HTERT RPE-1 (cell line): ENCODE measurements around the gene PPP5C.

Source experiments
- in situ Hi-C: fragments of 300-500 bp; cut with MboI; formaldehyde crosslinking; loops from 4 replicates; pipeline ENCODE4 v1.14.3; 2020; ENCODE audit warnings: low sequenced_read_pairs

Gene PPP5C

DNA sequence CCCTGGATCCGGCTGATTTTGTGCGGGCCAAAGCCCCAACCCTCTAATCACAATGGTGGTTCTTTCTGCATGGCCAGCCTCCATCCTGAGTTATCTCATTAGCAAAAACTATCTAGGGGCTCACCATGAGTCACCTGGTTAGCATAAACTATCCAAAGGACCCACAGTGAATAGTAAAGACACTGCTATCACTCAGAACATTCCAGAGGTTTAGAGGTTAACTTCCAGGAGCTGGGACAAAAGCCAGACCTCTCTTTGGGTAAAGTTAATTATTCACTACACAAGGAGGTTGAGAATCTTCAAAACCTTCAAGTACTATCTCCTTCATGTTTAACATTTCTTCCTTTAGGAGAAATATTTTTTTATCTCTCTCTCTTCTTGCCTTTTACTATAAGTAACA, 18.8 kb upstream of the PPP5C start:
- in situ Hi-C loops: no loop called here

DNA sequence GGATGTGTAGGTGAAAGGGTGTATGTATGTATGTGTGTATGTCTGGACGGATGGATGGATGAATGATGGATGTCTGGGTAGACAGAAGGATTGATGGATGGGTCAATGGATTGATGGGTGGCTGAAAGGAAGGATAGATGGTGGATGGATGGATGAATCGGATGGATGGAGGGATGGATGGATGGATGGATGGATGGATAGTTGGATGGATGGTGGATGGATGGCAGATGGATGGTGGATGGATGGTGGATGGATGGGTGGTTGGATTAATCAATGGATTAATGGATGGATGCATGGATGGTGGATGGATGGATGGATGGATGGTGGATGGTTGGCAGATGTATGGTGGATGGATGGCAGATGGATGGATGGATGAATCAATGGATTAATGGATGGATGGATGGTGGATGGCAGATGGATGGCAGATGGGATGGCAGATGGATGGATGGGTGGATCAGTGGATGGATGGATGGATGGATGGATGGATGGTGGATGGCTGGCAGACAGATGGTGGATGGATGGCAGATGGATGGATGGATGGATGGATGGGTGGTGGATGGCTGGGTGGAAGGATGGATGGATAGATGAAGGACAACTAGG, 16.5 kb upstream of the PPP5C start:
- in situ Hi-C loops: no loop called here

DNA sequence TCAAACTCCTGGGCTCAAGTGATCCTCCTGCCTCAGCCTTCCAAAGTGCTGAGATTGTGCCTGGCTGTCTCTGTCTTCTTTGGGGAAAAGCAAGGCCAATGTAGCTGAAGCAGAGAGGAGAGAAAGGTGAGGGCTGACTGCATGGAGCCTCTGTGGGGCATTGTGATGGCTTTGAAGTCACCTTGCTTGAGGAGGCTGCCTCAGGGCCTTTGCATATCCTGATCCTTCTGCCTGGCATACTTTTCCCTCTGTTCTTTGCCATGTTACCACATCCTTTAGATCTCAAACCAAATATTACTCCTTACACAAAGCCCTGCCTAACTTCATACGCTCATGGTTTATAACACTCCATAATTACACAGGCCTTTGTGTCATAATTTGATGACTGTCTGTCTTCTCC, 9.4 kb upstream of the PPP5C start:
- in situ Hi-C loops: no loop called here

DNA sequence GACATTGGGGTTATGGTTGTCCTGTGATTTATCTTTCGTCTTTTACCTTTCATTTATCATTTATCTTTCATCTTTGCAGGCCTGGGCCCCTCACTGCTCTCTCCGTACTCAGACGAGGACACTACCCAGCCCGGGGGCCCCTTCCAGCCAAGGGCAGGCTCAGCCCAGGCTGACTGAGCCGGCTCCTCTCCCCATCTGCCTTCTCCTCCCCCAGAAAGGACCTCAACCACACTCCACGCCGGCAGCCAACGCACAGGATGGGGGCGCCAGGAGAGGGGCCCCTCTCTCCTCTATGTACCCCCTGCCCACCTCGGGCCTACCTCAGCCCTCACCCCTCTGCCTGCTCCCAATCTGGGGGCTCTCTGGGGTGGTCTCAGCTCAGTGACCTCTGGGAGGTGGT, 7.4 kb upstream of the PPP5C start:
- in situ Hi-C loops: no loop called here

GRCh38 chr19:46340051-46340659, 6.7 kb upstream of the PPP5C start:
- in situ Hi-C loops: no loop called here

- in situ Hi-C loops: no loop called here
Measured at GRCh38 chr19:46341937-46342336, 5.0 kb upstream of the PPP5C start.

GRCh38 chr19:46344363-46344762, 2.5 kb upstream of the PPP5C start:
- in situ Hi-C loops: no loop called here

DNA sequence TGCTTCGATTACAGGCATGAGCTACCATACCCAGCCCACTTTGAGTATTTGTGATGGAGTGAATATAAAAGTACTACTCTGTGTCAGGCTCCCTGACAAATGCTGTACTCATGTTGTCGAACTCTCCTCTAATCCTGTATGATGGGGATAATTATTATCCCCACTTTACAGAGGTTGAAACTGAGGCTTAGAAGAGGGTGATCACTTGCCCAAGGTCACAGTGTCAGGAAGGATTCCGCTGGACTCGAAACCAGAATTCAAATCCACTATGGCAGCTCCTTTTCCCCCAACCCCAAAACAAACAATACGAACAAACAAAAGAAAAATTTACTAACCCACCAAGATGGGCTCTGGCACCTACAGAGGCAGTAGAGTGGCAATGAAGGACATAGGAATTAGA, 1.7 kb upstream of the PPP5C start:
- in situ Hi-C loops: no loop called here

GRCh38 chr19:46347572-46347883, 641 bp downstream of the PPP5C start:
- in situ Hi-C loops: no loop called here

DNA sequence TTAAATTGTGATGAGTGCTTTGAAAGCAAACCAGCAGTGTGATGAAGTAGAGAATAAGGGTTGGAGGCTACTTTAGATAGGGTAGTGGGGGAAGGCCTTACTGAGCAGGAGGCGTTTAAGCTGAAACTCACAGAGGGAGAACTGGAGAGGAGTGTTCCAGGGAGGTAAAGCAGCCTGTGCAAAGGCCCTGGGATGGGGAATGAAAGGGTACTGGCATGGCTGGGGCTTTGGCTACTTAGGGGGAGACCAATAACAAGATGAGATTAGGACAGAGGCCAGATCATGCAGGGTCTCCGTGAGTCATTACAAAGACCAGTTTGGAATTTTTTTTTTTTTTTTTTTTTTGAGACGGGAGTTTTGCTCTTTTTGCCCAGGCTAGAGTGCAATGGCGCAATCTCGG, 1.1 kb downstream of the PPP5C start:
- in situ Hi-C loops: no loop called here

- in situ Hi-C loops: no loop called here
Measured at GRCh38 chr19:46349311-46349993, 2.6 kb downstream of the PPP5C start.

DNA sequence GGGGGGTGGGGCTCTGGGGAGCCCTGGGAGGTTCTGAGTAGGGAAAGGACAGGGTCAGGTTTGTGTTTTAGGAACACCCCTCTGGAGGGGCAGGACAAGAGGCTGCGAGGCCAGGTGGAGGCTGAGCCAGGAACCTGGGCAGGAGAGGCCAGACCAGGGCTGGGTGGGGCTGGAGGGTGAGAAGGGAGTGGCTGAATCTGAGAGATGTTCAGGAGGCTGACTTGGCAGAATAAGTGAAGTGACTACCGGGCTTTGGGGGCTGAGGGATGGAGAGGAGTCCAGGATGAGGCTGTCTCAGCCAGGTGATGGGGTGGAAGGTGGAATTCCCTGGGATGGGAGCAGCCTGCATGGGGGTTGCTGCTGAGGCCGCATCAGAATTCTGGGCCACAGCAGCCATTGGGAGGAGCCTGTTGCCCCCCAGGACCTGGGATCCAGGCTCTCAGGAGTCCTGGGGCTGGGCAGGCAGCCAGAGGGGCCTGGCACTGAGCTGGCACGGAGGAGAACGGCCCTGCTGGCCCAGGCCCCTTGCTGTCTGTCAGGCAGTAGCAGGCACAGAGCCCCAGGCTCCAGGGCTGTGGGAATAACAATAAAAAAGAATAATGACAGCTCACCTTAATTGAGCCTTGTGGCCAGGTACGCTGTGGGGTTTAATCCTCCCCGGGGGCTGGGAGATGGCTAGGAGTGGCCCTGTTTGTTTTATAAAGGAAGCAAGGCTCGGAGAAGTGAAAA, 3.3 kb downstream of the PPP5C start:
- in situ Hi-C loops: no loop called here

DNA sequence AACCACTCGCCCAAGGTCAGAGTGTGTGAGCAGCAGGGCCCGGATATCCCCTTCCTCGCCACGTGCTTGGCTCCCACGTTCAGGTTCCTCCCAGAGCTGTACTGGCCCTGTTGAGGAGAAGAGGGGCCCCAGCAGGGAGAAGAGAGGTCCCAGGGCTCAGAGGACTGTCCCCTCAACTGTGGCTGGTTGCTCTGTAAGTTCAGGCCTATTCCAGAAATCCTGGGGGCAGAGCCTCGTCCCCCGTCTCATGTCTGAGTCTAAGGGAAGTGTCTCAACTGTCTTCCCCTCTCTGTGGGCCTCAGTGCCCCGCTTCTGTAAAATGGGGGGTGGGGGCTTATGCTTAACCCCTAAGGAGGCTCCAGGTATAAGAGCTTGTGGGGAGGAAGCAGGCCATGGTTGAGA, 3.9 kb downstream of the PPP5C start:
- in situ Hi-C loops: no loop called here

GRCh38 chr19:46351241-46352041, 4.6 kb downstream of the PPP5C start:
- in situ Hi-C loops: no loop called here

DNA sequence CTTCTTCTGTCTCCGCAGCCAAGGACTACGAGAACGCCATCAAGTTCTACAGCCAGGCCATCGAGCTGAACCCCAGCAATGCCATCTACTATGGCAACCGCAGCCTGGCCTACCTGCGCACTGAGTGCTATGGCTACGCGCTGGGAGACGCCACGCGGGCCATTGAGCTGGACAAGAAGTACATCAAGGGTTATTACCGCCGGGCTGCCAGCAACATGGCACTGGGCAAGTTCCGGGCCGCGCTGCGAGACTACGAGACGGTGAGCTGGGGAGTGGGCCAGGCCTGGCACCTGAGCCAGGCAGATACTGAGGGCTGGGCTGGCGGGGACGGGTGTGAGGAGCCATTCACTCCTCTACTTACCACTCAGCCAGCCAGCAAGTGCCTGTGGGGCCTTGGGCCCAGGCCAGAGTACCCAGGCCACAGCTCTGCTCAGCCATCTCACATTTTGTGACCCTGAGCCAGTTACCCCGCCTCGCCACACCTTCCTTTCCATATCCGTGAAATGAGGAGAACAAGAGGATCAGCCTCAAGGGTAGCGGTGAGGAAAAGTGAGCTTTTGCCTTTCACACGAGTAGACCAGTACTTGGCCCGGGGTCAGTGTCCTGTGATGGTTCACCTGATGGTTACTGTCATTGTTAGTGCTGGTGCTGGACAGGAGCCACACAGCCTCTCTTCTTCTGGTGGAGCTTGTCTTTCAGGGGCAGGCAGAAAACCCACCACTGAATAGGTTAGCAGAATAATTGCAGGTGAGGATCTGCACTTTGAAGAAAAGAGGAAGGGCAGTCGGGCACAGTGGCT, 7.0 kb downstream of the PPP5C start:
- in situ Hi-C loops: no loop called here

GRCh38 chr19:46355234-46356148, 8.6 kb downstream of the PPP5C start:
- in situ Hi-C loops: no loop called here

- in situ Hi-C loops: no loop called here
Measured at GRCh38 chr19:46356149-46357055, 9.5 kb downstream of the PPP5C start.

- in situ Hi-C loops: no loop called here
Measured at GRCh38 chr19:46357846-46358583, 11.1 kb downstream of the PPP5C start.
